GM21381 (cell line): ENCODE data around the gene CLHC1.
A peak's percentile ranks its signal among the peaks of the same experiment; 100 is the strongest.
"Not testable (repeated sequence)": the region's sequence is repeated elsewhere in the genome, so short reads cannot be mapped to it uniquely, and the experiment has no call there.

Experiments used
- ATAC-seq: cut with Tn5 transposase; IDR thresholded peaks from one replicate; pipeline ENCODE4 v1.9.1; 2021; ENCODE audit warnings: mild to moderate bottlenecking, moderate library complexity; ENCODE audit not compliant: unreplicated experiment

The CLHC1 gene

GRCh38 chr2:55232084-55232862 lies at the start of gene CLHC1, which contains the start of gene RPS27A:
CLHC1 (minus strand) TSS chr2:55232293; CDS start chr2:55222411, 9,882 bp downstream.
RPS27A (plus strand) TSS chr2:55232688; CDS start chr2:55232825, 137 bp downstream.
- ATAC-seq, result peak; percentile 89

DNA sequence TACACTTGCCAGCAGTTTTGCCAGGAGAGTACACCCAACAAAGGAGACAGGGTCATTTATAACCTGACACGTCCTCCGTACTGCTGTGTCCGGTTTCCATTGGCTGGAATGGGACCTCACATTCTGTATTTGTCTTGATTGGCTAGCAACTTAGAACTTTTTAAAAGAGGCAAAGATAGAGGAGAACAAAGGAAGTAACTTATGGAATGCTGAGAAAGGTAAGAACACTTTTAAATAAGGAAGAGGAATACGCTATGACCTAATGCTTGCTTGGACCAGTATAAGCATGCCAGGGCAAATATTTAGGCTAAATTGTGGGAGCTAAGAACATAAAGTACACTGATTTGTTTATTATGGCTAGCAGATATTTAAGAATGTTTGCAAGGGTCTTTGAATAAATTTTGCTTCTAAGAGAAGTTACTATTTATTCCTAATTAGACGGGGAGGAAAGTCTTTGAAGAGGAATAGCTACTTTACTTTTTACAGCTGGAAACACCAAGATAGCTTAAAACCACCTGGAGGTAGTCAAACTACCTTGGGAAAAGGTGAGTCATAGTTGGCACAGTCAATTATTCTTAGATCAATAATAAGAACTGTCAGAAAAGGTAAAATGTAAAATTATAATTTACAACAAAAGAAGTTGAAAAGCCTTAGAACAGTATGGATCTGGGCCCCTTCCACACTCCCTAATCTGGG lies 48.9 kb upstream of the CLHC1 start:
- not testable (repeated sequence) for ATAC-seq

DNA sequence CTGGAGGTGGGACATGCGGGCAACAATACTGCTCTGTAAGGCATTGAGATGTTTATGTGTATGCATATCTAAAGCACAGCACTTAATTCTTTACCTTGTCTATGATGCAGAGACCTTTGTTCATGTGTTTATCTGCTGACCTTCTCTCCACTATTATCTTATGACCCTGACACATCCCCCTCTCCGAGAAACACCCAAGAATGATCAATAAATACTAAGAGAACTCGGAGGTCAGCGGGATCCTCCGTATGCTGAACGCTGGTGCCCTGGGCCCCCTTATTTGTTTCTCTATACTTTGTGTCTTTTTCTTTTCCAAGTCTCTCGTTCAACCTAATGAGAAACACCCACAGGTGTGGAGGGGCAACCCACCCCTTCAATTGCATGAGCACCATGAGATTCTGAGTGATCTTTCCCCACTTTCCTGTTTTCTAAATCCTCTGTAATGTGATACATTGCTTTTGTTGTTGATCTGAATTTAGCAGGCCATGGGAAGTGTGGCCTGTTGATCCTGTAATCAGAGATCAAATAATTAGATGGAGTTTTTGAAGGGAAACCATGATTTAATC lies 47.8 kb upstream of the CLHC1 start:
- ATAC-seq, result not testable (repeated sequence)

DNA sequence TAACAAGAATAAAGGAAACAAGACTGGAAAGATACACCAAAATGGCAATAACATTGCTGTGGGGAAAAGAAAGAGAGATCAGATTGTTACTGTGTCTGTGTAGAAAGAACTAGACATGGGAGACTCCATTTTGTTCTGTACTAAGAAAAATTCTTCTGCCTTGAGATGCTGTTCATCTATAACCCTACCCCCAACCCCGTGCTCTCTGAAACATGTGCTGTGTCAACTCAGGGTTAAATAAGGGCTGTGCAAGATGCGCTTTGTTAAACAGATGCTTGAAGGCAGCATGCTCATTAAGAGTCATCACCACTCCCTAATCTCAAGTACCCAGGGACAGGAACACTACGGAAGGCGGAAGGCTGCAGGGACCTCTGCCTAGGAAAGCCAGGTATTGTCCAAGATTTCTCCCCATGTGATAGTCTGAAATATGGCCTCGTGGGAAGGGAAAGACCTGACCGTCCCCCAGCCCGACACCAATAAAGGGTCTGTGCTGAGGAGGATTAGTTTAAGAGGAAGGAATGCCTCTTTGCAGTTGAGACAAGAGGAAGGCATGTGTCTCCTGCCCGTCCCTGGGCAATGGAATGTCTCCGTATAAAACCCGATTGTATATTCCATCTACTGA lies 47.2 kb upstream of the CLHC1 start:
- not testable (repeated sequence) for ATAC-seq

DNA sequence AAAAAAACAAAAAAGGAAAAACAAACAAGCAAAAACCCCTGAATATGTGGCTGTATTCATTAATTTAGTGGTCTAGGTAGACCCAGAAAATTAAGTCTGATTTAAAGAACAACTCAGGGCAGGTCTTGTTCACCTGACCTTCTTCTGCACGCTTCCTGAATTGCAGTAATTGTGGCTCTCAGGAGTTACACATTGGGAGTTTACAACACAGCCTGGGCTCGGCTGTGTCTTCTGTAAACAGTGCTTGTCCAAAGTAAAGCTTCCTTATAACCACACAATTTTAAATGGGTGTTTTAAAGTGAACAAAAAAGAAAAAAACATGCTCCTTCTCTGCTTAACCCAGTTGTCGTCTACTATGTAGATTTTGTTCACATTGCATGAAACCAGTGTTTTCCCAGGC lies 45.2 kb upstream of the CLHC1 start:
- ATAC-seq, result no peak

DNA sequence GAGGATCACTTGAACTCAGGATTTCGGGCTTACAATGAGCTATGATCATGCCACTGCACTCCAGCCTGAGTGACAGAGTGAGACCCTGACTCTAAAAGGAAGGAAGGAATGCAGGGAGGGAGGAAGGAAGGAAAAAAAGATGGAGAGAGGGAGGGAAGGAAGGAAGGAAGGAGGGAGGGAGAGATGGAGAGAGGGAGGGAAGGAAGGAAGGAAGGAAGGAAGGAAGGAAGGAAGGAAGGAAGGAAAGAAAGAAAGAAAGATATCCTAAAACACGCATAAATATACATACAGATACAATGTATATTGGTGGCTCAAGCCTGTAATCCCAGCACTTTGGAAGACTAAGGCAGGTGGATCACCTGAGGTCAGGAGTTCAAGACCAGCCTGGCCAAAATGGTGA lies 42.3 kb upstream of the CLHC1 start:
- ATAC-seq, result not testable (repeated sequence)

GRCh38 chr2:55269645-55269990 lies 37.5 kb upstream of the CLHC1 start:
- ATAC-seq, result no peak

DNA sequence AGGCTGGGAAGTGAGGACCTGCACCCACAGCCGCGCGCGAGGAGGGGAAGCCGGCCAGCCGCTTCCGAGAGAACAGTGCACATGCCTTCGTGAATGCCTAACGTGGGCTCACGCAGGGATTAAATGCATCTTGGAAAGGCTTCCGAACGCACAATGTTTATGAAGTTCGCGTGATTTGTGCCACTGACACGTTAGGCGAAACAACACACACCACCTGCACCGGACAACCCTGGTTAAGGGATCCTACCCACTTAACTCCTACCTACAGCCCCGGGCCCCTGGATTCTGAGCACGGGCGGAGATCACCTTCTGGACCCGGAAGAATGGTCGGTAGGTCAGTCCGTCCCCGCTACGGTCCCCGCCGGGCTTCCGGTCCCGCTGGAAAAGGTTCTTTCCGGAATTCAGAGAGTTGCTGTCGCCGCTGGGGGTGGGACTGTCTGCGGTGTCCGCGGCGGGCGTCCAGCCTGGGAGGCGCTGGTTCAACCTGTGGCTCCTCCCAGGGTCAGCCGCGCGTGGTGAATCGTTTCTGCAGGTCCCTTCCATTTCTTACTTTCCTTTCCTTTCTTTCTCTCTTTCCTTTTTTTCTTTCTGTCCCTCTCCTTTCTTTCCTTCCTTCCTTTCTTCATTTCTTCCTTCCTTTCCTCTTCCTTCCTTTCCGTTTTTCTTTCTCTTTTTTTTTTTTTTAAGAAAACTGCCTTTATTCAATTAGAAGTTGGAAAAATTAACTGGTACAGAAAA lies 37.0 kb upstream of the CLHC1 start, which contains the start of gene MTIF2:
TSS of gene MTIF2 (minus strand) at position 325 of the 738 bp plus-strand sequence. CDS start 5,373 bp downstream, outside the sequence.
- ATAC-seq, result peak; percentile 99

DNA sequence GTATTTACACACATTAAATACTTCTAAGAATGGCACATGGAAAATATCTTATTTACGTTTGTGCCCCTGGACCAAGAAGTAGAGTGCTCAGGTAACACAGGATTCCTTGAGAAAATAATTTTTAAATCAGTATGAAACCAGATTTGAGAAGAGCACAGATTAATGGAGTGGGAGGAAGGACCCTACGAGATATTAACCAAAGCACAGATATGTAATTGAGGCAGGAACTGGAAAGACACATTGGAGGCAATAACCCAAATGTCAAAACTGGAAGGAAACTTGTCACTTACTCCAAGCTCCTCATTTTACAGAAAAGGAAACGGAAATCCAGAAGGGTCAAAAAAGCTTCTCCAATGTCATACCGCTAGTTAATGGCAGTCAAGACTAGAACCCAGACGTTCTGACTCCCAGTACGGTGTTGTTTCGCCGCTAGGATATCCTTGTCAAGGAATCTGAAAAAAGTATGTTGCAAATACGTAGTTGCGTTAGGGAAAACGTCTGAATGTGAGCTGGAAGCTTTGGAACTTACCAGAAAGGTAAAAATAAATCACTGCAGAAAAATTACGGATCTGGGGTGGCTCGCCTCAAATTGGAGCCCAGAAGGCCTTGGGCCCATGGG lies 36.3 kb upstream of the CLHC1 start:
- no peak for ATAC-seq

GRCh38 chr2:55259586-55259985 lies 27.5 kb upstream of the CLHC1 start:
- ATAC-seq, result not testable (repeated sequence)

DNA sequence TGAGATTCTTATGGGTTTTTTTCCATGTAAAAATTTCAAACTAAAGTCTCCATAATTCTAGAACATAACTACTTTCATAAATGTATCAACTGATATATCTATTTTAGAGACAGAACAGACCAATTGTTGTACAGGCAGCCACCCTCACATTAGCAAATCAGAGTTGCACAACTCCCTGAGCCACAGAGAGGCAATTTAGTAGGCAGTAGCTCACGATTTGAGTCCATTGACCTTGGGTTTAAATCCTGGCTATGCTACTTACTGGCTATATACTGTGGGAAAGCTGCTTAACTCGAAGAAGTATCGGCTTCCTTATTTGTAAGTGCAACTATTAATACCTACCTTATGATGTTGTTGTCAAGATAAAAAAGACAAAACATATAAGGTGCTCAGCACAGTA lies 20.7 kb upstream of the CLHC1 start:
- ATAC-seq, result no peak

- no peak for ATAC-seq
Observed at GRCh38 chr2:55247025-55247424, 14.9 kb upstream of the CLHC1 start.

DNA sequence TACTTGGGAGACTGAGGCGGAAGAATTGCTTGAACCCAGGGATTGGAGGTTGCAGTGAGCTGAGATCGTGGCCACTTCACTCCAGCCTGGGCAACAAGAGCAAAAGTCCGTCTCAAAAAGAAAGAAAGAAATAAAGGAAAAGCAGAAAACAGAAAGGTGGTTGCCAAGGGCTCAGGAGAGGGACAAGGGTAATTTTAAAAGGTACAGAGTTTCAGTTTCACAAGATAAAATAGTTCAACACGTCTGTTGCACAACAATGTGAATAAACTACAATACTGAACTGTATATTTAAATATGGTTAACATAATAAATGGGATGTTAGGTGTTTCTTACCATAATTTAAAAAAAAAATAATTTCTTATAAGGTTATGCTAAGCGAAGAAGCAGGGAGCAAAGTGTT lies 13.3 kb upstream of the CLHC1 start:
- ATAC-seq, result no peak

GRCh38 chr2:55242617-55243016 lies 10.5 kb upstream of the CLHC1 start:
- ATAC-seq, result no peak

- not testable (repeated sequence) for ATAC-seq
Observed at GRCh38 chr2:55241582-55241981, 9.5 kb upstream of the CLHC1 start.

DNA sequence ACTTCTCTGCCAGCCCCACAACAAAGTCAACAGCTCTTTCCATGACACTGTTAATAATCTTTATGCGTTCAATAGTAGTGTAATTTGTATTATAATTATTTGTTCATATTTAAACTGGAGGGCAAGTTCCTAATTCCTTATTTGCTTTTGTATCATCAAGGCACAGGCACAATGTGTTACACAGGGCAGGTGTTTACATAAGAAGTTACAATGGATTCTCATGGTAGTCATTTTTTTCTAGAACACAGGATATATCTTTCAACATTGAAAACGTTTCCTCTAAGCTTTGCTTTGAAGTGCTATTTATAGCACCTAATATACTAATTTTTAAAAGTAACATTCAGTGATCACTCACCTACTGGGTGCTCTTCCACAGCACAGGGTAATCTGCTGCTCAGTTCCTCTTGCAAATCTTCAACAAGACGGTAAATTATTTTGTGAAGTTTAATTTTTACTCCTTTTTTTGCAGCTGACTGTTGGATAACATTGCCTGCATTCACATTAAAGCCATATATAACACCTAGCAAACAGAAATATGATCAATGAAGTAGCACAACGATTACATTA lies 7.6 kb upstream of the CLHC1 start:
- no peak for ATAC-seq

DNA sequence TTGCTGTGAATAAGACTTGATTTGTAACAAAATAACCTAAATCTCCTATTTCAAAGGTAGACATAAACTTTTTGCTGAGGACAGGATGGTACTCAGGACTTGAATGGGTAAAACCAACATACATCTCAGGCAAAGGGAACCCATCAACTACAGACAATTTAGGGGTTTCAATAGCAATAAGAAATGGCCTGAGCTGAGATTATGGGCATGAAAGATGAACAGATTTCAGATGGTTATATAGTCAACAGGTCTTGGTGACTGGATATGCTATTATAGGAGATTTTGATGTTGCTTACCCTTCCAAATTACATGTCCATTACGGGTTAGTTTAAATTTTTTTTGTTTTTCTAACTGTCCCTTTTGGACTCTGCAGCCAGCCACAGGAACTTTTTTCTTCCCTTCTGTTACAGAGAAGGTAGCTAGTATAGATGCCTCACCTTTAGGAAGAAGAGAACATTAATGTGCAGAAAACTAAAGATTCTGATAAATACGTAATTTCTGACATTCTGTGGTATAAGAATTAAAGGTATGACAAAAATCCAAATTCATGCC lies 5.0 kb upstream of the CLHC1 start:
- ATAC-seq, result no peak

GRCh38 chr2:55235724-55236538 lies 3.8 kb upstream of the CLHC1 start:
- ATAC-seq, result no peak

GRCh38 chr2:55233658-55233940 lies 1.5 kb upstream of the CLHC1 start:
- ATAC-seq, result no peak
